AML-193 (cell line): ENCODE measurements around the gene PI4KA.
"Not testable (repeated sequence)": the region's sequence is repeated elsewhere in the genome, so short reads cannot be mapped to it uniquely, and the experiment has no call there.

Source experiments
- DNase-seq, 2 experiments: peaks; one replicate each; lab custom pipeline; 2025; lab: John Stamatoyannopoulos, UW

PI4KA gene

GRCh38 chr22:20776624-20777405 is 81.8 kb downstream of the PI4KA start:
- no peak for DNase-seq

GRCh38 chr22:20775342-20775895 is 83.2 kb downstream of the PI4KA start:
- DNase-seq: no peak

DNA sequence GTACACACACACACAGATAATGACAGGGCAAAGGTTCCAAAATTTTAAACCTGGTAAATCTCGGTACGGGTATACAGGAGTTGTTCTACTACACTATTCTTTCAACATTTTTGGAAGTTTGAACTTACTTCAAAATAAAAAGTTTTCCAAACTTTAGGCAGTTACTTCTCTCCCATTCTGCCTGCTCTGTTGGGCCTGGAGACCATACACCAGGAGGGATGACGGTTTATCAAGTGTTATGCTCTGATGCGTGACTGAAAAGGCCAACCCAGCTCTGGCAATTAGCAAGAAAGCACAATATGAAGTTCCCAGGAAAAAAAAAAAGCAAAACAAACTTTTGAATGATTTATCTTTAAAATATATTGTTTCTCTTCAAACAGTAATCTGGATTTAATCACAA is 83.7 kb downstream of the PI4KA start:
- no peak for DNase-seq

GRCh38 chr22:20773793-20774212 is 84.8 kb downstream of the PI4KA start, which contains the start of gene SERPIND1:
Gene SERPIND1 (plus strand): TSS chr22:20774113. CDS start chr22:20779313, 5,200 bp downstream.
- no peak for DNase-seq

DNA sequence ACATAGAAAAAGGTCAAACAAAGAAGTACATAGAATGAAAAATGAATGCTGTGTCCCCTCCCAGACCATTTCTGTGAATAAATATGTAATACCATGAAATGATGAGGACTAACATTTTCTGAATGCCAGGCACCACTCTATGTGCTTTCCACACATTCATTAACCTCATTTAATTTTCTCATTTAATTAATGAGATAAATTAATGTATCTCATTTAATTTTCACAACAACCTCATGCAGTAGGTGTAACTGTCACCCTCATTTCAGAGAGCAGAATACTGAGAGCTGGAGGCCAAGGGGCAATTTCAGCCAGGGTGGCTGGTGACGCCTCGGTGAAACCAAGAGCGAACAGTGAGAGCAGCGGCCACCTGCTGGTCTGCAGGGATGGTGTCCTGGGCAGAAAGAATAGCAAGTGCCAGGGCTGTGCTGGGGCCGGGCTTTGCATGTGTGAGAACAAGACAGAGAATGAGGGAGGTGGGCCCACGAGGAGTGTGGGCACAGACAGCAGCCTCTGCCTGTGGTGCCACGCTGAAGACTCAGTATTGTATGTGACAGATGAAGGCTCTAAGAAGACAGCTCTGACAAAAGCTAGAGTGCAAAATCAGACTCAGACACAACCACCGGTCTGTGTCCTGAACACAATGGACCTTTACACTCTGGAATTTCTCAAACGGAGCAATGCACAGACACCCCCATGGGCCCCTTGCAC is 86.5 kb downstream of the PI4KA start:
- DNase-seq: no peak

- not testable (repeated sequence) for DNase-seq
Measured at GRCh38 chr22:20769496-20769826, 89.2 kb downstream of the PI4KA start.

- no peak for DNase-seq
Measured at GRCh38 chr22:20766530-20766929, 92.1 kb downstream of the PI4KA start.

GRCh38 chr22:20765938-20766337 is 92.7 kb downstream of the PI4KA start:
- DNase-seq: no peak

- no peak for DNase-seq
Measured at GRCh38 chr22:20764729-20765128, 93.9 kb downstream of the PI4KA start.

- DNase-seq: no peak
Measured at GRCh38 chr22:20764471-20764720, 94.2 kb downstream of the PI4KA start.

- no peak for DNase-seq
Measured at GRCh38 chr22:20763630-20764470, 94.8 kb downstream of the PI4KA start.

DNA sequence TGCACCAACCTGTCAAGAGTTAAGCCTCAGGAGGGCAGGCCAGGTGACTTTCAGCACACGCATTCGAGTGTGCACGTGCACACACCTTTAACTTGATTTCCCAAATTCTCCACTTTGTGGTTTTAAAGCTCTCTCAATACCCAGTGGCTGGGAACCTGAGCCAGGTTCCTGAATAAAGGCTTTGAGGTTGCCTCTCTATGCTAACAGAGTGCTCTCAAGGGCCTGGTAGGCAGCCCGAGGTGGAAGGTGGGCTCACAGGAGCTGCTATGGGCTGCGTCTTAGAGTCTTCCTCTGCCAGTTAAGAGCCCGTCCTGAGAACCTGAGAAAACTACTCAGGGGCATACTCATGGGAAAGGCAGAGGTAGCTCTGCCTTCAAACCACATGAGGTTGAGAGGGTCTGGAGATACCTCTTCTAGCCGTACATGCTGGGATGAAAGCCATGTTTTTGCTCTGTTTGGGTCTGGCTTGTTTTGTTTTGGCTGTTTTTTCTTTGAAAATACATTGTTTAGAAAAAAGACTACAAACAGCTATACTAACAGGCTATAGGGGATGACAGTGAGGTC is 96.3 kb downstream of the PI4KA start:
- DNase-seq: no peak

DNA sequence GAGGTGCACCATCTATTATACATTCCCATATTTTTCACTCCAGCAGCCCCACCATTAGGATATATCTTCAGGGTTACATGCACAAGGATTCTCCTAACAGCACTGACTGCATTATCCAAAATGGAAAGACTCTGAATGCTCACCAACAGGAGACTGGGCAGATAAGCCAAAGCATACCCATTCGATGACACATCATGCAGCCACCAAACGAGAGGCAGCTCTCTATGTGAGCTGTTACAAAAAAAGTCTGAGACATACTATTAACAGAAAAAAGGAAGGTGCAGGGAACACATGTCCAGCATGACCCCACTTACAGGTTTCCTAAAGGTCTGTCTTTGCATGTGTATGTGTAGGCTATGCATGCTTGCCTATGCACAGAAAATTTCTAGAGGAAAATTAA is 97.1 kb downstream of the PI4KA start:
- DNase-seq: no peak

GRCh38 chr22:20760084-20760483 is 98.5 kb downstream of the PI4KA start:
- DNase-seq: no peak

DNA sequence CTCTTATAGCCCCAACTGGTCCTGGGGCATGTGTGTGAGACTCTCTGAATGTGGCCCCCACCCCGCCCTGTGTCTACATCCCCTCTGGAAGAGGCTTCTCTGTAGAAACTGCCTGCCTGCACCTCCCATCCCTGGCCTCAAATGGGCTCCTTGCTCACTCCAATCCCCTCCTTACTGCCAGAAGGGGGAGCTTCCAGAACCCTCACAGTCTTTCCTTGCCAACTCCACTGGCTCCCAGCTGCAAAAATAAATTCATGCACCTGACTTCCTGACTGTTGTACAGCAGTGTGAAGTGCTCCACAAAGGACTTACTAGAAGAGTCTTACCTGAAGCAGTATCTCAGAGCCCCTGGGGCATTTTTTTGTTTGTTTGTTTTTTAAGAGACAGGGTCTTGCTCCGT is 99.9 kb downstream of the PI4KA start:
- DNase-seq: no peak

DNA sequence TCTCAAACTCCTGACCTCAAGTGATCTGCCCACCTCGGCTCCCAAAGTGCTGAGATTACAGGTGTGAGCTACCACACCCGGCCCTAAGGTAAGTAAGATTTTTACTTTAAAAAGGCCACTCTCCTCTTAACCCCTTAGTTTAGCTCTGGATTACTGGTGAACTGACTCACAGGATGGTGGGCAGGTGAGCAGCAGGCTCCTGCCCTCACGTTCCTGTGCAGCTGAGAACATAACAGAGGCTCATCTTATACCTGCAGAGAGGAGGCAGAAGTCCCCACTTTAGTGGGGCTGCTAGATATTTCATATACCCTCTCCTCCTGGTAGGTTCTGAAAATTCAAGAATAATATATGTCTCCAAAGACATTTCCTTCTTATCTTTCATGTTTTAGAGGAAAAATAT is 101.8 kb downstream of the PI4KA start:
- DNase-seq: no peak

DNA sequence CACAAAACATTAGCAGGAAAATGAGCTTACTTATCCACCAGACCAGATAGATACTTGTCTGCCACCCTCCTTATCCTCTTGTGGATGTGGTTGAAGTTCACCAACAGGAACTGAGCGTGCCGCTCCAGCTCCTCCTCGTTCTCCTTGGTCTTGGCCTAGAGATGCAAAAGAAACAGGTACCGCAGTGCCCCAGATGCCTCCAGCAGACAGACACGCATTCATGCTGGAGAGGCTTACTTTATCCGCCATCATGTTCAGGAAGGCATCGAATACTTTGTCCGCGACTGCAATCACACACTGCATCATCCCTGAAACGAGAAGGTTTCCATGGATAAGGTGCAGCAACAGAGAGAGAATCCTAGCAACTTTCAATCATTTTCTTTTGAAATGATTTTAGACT is 105.7 kb downstream of the PI4KA start:
- no peak for DNase-seq

- DNase-seq: no peak
Measured at GRCh38 chr22:20752104-20752741, 106.4 kb downstream of the PI4KA start.

- no peak for DNase-seq
Measured at GRCh38 chr22:20751185-20751851, 107.3 kb downstream of the PI4KA start.

GRCh38 chr22:20750461-20751184 is 108.0 kb downstream of the PI4KA start:
- no peak for DNase-seq

GRCh38 chr22:20749453-20749852 is 109.2 kb downstream of the PI4KA start:
- no peak for DNase-seq
